Astrocyte (in vitro differentiated cells and primary cell): Measurements from ENCODE around the gene CCNB1.

Source experiments
- EZH2 ChIP-seq: IDR thresholded peaks from 2 replicates; pipeline ENCODE4 v1.6.1; 2012; ENCODE audit warnings: mild to moderate bottlenecking, low read length, inconsistent platforms; ENCODE audit not compliant: insufficient read depth
- TF ChIP-seq, protein P1 (sequence below): IDR thresholded peaks from 2 replicates; pipeline ENCODE4 v1.5.1; 2011; ENCODE audit warnings: low read depth, mild to moderate bottlenecking, inconsistent platforms, low read length, moderate library complexity; ENCODE audit not compliant: insufficient read depth

DNA sequence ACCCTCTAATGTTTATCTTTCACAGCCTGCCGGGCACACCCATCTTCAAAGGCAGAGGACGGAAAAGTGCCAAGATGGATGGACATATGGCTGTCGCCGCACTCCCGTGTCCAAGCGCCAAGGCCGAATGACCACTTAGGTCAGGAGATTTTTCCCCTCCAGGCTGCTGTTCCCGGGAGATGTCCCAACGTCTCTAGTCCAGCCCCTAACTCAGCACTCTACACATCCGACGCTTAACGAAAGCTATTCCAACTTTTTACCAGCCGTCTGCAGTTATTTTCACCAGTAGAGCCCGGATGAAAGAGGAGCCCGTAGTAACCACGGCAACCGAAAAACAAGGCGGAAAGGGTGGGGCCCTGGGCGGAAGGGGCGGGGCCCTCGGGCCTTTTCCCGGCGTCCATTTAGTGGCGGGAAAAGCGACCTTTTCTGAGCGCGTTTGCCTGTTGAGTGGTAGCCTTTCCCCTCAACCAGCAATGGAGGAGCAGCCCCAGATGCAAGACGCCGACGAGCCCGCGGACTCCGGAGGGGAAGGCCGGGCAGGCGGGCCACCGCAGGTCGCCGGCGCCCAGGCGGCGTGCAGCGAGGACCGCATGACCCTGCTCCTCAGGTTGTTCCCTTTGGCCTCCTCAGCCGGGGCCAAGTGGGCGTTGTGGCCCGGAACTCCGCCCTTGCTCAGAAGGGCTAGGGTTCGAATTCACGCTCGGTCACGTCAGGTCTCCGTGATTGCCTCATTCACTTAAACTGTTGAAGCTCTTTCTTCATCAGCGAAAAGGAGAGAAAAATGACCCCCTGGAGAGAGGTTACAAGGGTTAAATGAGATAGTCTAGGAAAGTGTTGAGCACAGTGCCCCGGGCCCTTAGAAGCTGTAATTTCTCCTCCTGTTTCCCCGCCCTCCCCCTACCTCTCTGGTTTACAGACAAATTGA, 22.5 kb downstream of the CCNB1 start, which contains the start of gene CENPH:
- TF ChIP-seq, protein P1, sequence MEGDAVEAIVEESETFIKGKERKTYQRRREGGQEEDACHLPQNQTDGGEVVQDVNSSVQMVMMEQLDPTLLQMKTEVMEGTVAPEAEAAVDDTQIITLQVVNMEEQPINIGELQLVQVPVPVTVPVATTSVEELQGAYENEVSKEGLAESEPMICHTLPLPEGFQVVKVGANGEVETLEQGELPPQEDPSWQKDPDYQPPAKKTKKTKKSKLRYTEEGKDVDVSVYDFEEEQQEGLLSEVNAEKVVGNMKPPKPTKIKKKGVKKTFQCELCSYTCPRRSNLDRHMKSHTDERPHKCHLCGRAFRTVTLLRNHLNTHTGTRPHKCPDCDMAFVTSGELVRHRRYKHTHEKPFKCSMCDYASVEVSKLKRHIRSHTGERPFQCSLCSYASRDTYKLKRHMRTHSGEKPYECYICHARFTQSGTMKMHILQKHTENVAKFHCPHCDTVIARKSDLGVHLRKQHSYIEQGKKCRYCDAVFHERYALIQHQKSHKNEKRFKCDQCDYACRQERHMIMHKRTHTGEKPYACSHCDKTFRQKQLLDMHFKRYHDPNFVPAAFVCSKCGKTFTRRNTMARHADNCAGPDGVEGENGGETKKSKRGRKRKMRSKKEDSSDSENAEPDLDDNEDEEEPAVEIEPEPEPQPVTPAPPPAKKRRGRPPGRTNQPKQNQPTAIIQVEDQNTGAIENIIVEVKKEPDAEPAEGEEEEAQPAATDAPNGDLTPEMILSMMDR = no peak
- no peak for TF ChIP-seq EZH2
